H9 (cell line): ENCODE measurements around the gene SELENOH. TPM values are rescaled to one million over a fixed set of nuclear protein-coding genes. Genes with fewer than 3 reads are reported as not detected.

Source experiments
- DNase-seq: peaks from one replicate; pipeline ENCODE4 v3.0.0-alpha.2; 2017
- H2AFZ ChIP-seq: one replicate; pipeline ENCODE4 v1.6.1; 2013; ENCODE audit warnings: mild to moderate bottlenecking, low read length, control low read depth, moderate library complexity
- H2AK5ac ChIP-seq: 2 replicates; pipeline ENCODE4 v1.6.1; 2013; ENCODE audit warnings: low read length, control low read depth, mixed read lengths; ENCODE audit not compliant: insufficient read length
- H2BK120ac ChIP-seq: one replicate; pipeline ENCODE4 v1.6.1; 2013; ENCODE audit warnings: low read depth, mild to moderate bottlenecking, low read length, control low read depth, inconsistent platforms; ENCODE audit not compliant: poor library complexity, severe bottlenecking
- H2BK12ac ChIP-seq: 2 replicates; pipeline ENCODE4 v1.6.1; 2013; ENCODE audit warnings: low read length, control low read depth, mixed read lengths, low read depth; ENCODE audit not compliant: insufficient read length
- H2BK15ac ChIP-seq: 2 replicates; pipeline ENCODE4 v1.6.1; 2013; ENCODE audit warnings: low read depth, low read length, control low read depth
- H2BK20ac ChIP-seq: one replicate; pipeline ENCODE4 v1.6.1; 2013; ENCODE audit warnings: low read depth, mild to moderate bottlenecking, low read length, control low read depth, inconsistent platforms; ENCODE audit not compliant: poor library complexity, severe bottlenecking
- H2BK5ac ChIP-seq: 2 replicates; pipeline ENCODE4 v1.6.1; 2013; ENCODE audit warnings: low read length, control low read depth, mixed read lengths; ENCODE audit not compliant: insufficient read length
- H3K14ac ChIP-seq: 2 replicates; pipeline ENCODE4 v1.6.1; 2013; ENCODE audit warnings: low read length, control low read depth; ENCODE audit not compliant: insufficient read depth
- H3K18ac ChIP-seq: 2 replicates; pipeline ENCODE4 v1.6.1; 2013; ENCODE audit warnings: low read depth, mild to moderate bottlenecking, mixed read lengths, low read length, control low read depth; ENCODE audit not compliant: insufficient read length
- H3K23ac ChIP-seq: 2 replicates; pipeline ENCODE4 v1.6.1; 2013; ENCODE audit warnings: low read length, control low read depth, mixed read lengths, low read depth; ENCODE audit not compliant: insufficient read length
- H3K23me2 ChIP-seq: 2 replicates; pipeline ENCODE4 v1.6.1; 2013; ENCODE audit warnings: low read depth, mild to moderate bottlenecking, mixed read lengths, low read length, control low read depth; ENCODE audit not compliant: insufficient read length, poor library complexity, severe bottlenecking
- H3K27ac ChIP-seq: 2 replicates; pipeline ENCODE4 v1.5.1; 2013; ENCODE audit warnings: low read length, control low read depth, mixed read lengths, low read depth; ENCODE audit not compliant: insufficient read length
- H3K27me3 ChIP-seq: 2 replicates; pipeline ENCODE4 v1.6.1; 2013; ENCODE audit warnings: low read length, control low read depth, inconsistent platforms; ENCODE audit not compliant: insufficient read depth
- H3K4ac ChIP-seq: 2 replicates; pipeline ENCODE4 v1.6.1; 2013; ENCODE audit warnings: low read depth, mild to moderate bottlenecking, control low read depth, inconsistent platforms, low read length, moderate library complexity
- H3K4me1 ChIP-seq: 2 replicates; pipeline ENCODE4 v1.6.1; 2013; ENCODE audit warnings: low read length, control low read depth, inconsistent platforms; ENCODE audit not compliant: insufficient read depth
- H3K4me2 ChIP-seq: 2 replicates; pipeline ENCODE4 v1.6.1; 2013; ENCODE audit warnings: low read length, control low read depth, mixed read lengths; ENCODE audit not compliant: insufficient read length, insufficient read depth
- H3K56ac ChIP-seq: 2 replicates; pipeline ENCODE4 v1.6.1; 2013; ENCODE audit warnings: low read depth, mild to moderate bottlenecking, mixed read lengths, low read length, control low read depth; ENCODE audit not compliant: insufficient read length
- H3K79me1 ChIP-seq: 2 replicates; pipeline ENCODE4 v1.6.1; 2013; ENCODE audit warnings: low read depth, mild to moderate bottlenecking, moderate library complexity, low read length, control low read depth, inconsistent platforms; ENCODE audit not compliant: insufficient read depth, poor library complexity, severe bottlenecking
- H3K79me2 ChIP-seq: 2 replicates; pipeline ENCODE4 v1.6.1; 2013; ENCODE audit warnings: low read length, control low read depth, inconsistent platforms; ENCODE audit not compliant: insufficient read depth
- H3K9ac ChIP-seq: 2 replicates; pipeline ENCODE4 v1.6.1; 2013; ENCODE audit warnings: low read length, control low read depth, mixed read lengths; ENCODE audit not compliant: insufficient read length; ENCODE audit errors: extremely low read depth
- H3K9me3 ChIP-seq: one replicate; pipeline ENCODE4 v1.6.1; 2013; ENCODE audit warnings: low read depth, low read length, inconsistent platforms; ENCODE audit not compliant: control insufficient read depth
- H3T11ph ChIP-seq: one replicate; pipeline ENCODE4 v1.6.1; 2013; ENCODE audit warnings: mild to moderate bottlenecking, low read length, control low read depth, inconsistent platforms
- H4K20me1 ChIP-seq: one replicate; pipeline ENCODE4 v1.6.1; 2013; ENCODE audit not compliant: control insufficient read depth, insufficient read length, insufficient read depth
- H4K5ac ChIP-seq: 2 replicates; pipeline ENCODE4 v1.6.1; 2013; ENCODE audit warnings: low read depth, mild to moderate bottlenecking, mixed read lengths, low read length, control low read depth; ENCODE audit not compliant: insufficient read length
- H4K8ac ChIP-seq: replicated peaks from 2 replicates; pipeline ENCODE4 v1.6.1; 2013; ENCODE audit warnings: low read length, control low read depth, mixed read lengths, low read depth; ENCODE audit not compliant: insufficient read length
- H4K91ac ChIP-seq: 2 replicates; pipeline ENCODE4 v1.6.1; 2013; ENCODE audit warnings: low read depth, mild to moderate bottlenecking, moderate library complexity, mixed read lengths, low read length, control low read depth; ENCODE audit not compliant: insufficient read length
- H3K27ac Mint-ChIP-seq, 3 experiments: 2 replicates in 2 of 3; 3 replicates in 1 of 3; pipeline ENCODE4 v1.8.0; 2020 to 2021; ENCODE audit warnings: mixed read lengths in 3 of 3, mild to moderate bottlenecking in 1 of 3, moderate library complexity in 1 of 3
- H3K27me3 Mint-ChIP-seq: 2 replicates; pipeline ENCODE4 v1.8.0; 2021; ENCODE audit warnings: low read depth, mild to moderate bottlenecking, moderate library complexity, mixed read lengths
- H3K36me3 Mint-ChIP-seq, 3 experiments: 2 replicates in 2 of 3; 3 replicates in 1 of 3; pipeline ENCODE4 v1.8.0; 2020 to 2021; ENCODE audit warnings: low read depth in 3 of 3, mixed read lengths in 3 of 3; ENCODE audit not compliant: insufficient read depth in 1 of 3
- H3K4me1 Mint-ChIP-seq, 2 experiments: 2 replicates each; pipeline ENCODE4 v1.8.0; 2020; ENCODE audit warnings: mixed read lengths in 2 of 2
- H3K4me3 Mint-ChIP-seq, 2 experiments: 2 replicates in 1 of 2; 3 replicates in 1 of 2; pipeline ENCODE4 v1.8.0; 2020 to 2021; ENCODE audit warnings: mild to moderate bottlenecking in 2 of 2, mixed read lengths in 2 of 2, moderate library complexity in 1 of 2
- H3K9me3 Mint-ChIP-seq, 2 experiments: 2 replicates in 1 of 2; 3 replicates in 1 of 2; pipeline ENCODE4 v1.8.0; 2020; ENCODE audit warnings: mild to moderate bottlenecking in 2 of 2, mixed read lengths in 2 of 2, moderate library complexity in 1 of 2
- WGBS: extraction: QIAGEN DNeasy Blood & Tissue Kit; methylation state at CpG from one replicate; pipeline ENCODE4 v1.1.7; 2013; ENCODE audit warnings: missing lambda C conversion rate, low lambda C conversion rate, mixed read lengths; ENCODE audit not compliant: insufficient read length; ENCODE audit errors: extremely low coverage; 5-methylcytosine and 5-hydroxymethylcytosine counted together
- total RNA-seq: library from RNA; stranded (reverse); gene quantifications from 2 replicates; pipeline ENCODE4 v1.2.1, GENCODE V29; 2021
- TF ChIP-seq, protein P1 (sequence below): fragments of 200-600 bp; sonication (generic); conservative IDR thresholded peaks from 3 replicates; pipeline ENCODE4 v1.8.0; 2021; ENCODE audit warnings: antibody characterized with exemption, mild to moderate bottlenecking

SELENOH gene
- total RNA-seq, 1 experiment from 2014 or later, result 251 TPM

DNA sequence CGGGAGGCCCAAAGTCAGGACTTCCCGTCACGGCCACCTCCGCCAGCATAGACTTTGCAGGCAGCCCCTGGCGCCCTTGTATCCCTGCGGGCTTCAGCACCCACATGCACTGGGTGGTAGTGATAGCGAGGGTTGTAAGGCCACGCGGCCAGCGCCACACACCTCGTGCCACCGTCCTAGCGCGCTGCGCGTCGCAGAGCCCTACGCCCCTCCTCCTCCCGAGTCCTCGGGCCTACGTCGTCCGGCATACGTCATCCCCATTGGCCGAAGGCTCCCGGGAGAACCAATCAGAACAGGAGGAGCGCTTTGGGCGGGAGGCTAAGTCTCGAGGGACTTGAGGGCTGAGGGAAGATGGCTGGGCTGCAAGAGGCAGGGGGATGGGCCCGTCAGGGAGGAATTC is 11.7 kb downstream of the SELENOH start:
- H3K9me3 ChIP-seq, result no peaks in the 10 kb centered on the region
- no peak overlapping the region for H2BK20ac ChIP-seq
- H3K79me2 ChIP-seq, result no peaks in the 10 kb centered on the region
- H3K18ac ChIP-seq, result no peak overlapping the region
- no peak overlapping the region for H4K91ac ChIP-seq
- peak overlapping the region in 1 of 3 experiments; percentile 73; a peak in 1 of 7 replicates for H3K27ac Mint-ChIP-seq
- H3T11ph ChIP-seq, result no peak overlapping the region
- H3K56ac ChIP-seq, result no peak overlapping the region
- H2BK5ac ChIP-seq, result no peak overlapping the region
- H2BK12ac ChIP-seq, result no peak overlapping the region
- WGBS, result no CpG with 5 or more reads among the region's 30 CpGs
- no peak overlapping the region for H3K14ac ChIP-seq
- no peak overlapping the region for H3K4ac ChIP-seq
- no peaks in the 10 kb centered on the region for H3K36me3 Mint-ChIP-seq
- H3K27ac ChIP-seq, result no peak overlapping the region
- H2AK5ac ChIP-seq, result no peak overlapping the region
- no peak overlapping the region for H3K23ac ChIP-seq
- H3K4me1 Mint-ChIP-seq, result peaks cover 5 to 7% of the 10 kb centered on the region in 2 experiments; a peak in 3 of 4 replicates
- H3K9me3 Mint-ChIP-seq, result no peaks in the 10 kb centered on the region
- H4K5ac ChIP-seq, result no peak overlapping the region
- no peak overlapping the region for H2BK15ac ChIP-seq
- no peaks in the 10 kb centered on the region; the same call in 1 of the 2 replicates for H3K4me1 ChIP-seq
- H3K27me3 Mint-ChIP-seq, result no peaks in the 10 kb centered on the region; the same call in 1 of the 2 replicates
- H4K20me1 ChIP-seq, result no peaks in the 10 kb centered on the region
- no peak overlapping the region for H3K9ac ChIP-seq
- TF ChIP-seq, protein P1, sequence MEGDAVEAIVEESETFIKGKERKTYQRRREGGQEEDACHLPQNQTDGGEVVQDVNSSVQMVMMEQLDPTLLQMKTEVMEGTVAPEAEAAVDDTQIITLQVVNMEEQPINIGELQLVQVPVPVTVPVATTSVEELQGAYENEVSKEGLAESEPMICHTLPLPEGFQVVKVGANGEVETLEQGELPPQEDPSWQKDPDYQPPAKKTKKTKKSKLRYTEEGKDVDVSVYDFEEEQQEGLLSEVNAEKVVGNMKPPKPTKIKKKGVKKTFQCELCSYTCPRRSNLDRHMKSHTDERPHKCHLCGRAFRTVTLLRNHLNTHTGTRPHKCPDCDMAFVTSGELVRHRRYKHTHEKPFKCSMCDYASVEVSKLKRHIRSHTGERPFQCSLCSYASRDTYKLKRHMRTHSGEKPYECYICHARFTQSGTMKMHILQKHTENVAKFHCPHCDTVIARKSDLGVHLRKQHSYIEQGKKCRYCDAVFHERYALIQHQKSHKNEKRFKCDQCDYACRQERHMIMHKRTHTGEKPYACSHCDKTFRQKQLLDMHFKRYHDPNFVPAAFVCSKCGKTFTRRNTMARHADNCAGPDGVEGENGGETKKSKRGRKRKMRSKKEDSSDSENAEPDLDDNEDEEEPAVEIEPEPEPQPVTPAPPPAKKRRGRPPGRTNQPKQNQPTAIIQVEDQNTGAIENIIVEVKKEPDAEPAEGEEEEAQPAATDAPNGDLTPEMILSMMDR, result no peak
- H2BK120ac ChIP-seq, result no peak overlapping the region
- no peak overlapping the region for H3K4me2 ChIP-seq
- H3K27me3 ChIP-seq, result no peaks in the 10 kb centered on the region
- no peak overlapping the region for H2AFZ ChIP-seq
- H3K79me1 ChIP-seq, result no peaks in the 10 kb centered on the region
- H3K23me2 ChIP-seq, result no peaks in the 10 kb centered on the region
- DNase-seq, result peak; percentile 52
- H4K8ac ChIP-seq, result no peak overlapping the region
- no peak overlapping the region for H3K4me3 Mint-ChIP-seq
